OCI-LY1 (cell line): Measurements from ENCODE around the gene CHCHD3.

Experiments
- H2AFZ ChIP-seq: fragments of 200-600 bp; sonication (generic), shearing (Covaris generic); 2 replicates; pipeline ENCODE4 v1.6.0; 2014; ENCODE audit warnings: antibody characterized with exemption, mild to moderate bottlenecking, low read length
- H3F3A ChIP-seq: fragments of 200-600 bp; sonication (generic), shearing (Covaris generic); 2 replicates; pipeline ENCODE4 v1.6.0; 2014; ENCODE audit warnings: mild to moderate bottlenecking, antibody characterized with exemption, low read length, moderate library complexity; ENCODE audit not compliant: insufficient read depth
- H3K27ac ChIP-seq: fragments of 200-600 bp; sonication (generic); 2 replicates; pipeline ENCODE4 v1.5.1; 2014; ENCODE audit warnings: low read length, mixed run types, mild to moderate bottlenecking, low read depth; ENCODE audit not compliant: poor library complexity, severe bottlenecking
- H3K27me3 ChIP-seq: fragments of 200-600 bp; sonication (generic); 2 replicates; pipeline ENCODE4 v1.6.0; 2014; ENCODE audit warnings: antibody characterized with exemption, mild to moderate bottlenecking, low read length, moderate library complexity; ENCODE audit not compliant: insufficient read depth
- H3K36me3 ChIP-seq: fragments of 200-600 bp; sonication (generic); 2 replicates; pipeline ENCODE4 v1.6.1; 2014; ENCODE audit warnings: mild to moderate bottlenecking, antibody characterized with exemption, low read length, moderate library complexity, mixed read lengths; ENCODE audit not compliant: insufficient read depth
- H3K4me1 ChIP-seq: fragments of 200-600 bp; sonication (generic); 2 replicates; pipeline ENCODE4 v1.5.1; 2014; ENCODE audit warnings: mild to moderate bottlenecking, low read length, moderate library complexity; ENCODE audit not compliant: insufficient read depth, severe bottlenecking
- H3K4me2 ChIP-seq: fragments of 200-600 bp; sonication (generic), shearing (Covaris generic); 2 replicates; pipeline ENCODE4 v1.6.1; 2014; ENCODE audit warnings: low read length
- H3K4me3 ChIP-seq: fragments of 200-600 bp; sonication (generic); 2 replicates; pipeline ENCODE4 v1.5.1; 2014; ENCODE audit warnings: low read length, low read depth, mild to moderate bottlenecking, mixed read lengths; ENCODE audit not compliant: poor library complexity, severe bottlenecking
- H3K79me2 ChIP-seq: fragments of 200-600 bp; shearing (Covaris generic); 2 replicates; pipeline ENCODE4 v1.6.1; 2016; ENCODE audit warnings: mixed run types, low read length, mixed read lengths; ENCODE audit not compliant: insufficient read depth
- H3K9ac ChIP-seq: fragments of 200-600 bp; sonication (generic), shearing (Covaris generic); 2 replicates; pipeline ENCODE4 v1.6.1; 2014; ENCODE audit warnings: mild to moderate bottlenecking, low read length, mixed read lengths
- H3K9me2 ChIP-seq: fragments of 200-600 bp; sonication (generic), shearing (Covaris generic); 2 replicates; pipeline ENCODE4 v1.6.1; 2014; ENCODE audit warnings: low read depth, mild to moderate bottlenecking, low read length, mixed read lengths
- H3K9me3 ChIP-seq: fragments of 200-600 bp; shearing (Covaris generic); 2 replicates; pipeline ENCODE4 v1.6.1; 2014; ENCODE audit warnings: low read length, mixed read lengths
- H4K20me1 ChIP-seq: fragments of 200-600 bp; sonication (generic), shearing (Covaris generic); 2 replicates; pipeline ENCODE4 v1.6.0; 2016; ENCODE audit warnings: mild to moderate bottlenecking, low read length; ENCODE audit not compliant: insufficient read depth
- EZH2 ChIP-seq: fragments of 200-600 bp; sonication (generic), shearing (Covaris generic); IDR thresholded peaks from 2 replicates; pipeline ENCODE4 v1.8.0; 2017; ENCODE audit warnings: borderline replicate concordance, mixed run types, mild to moderate bottlenecking, antibody characterized with exemption, low read length, moderate library complexity, mixed read lengths
- TF ChIP-seq, protein P1 (sequence below): fragments of 200-600 bp; sonication (generic), shearing (Covaris generic); IDR thresholded peaks from 2 replicates; pipeline ENCODE4 v1.5.1; 2017; ENCODE audit warnings: mild to moderate bottlenecking, antibody characterized with exemption, low read length, moderate library complexity, mixed read lengths

The CHCHD3 gene

GRCh38 chr7:132777956-132778355 is 303.9 kb downstream of the CHCHD3 start:
- H3F3A ChIP-seq, result no peaks in the 10 kb centered on the region
- no peak overlapping the region for H3K27ac ChIP-seq
- no peak overlapping the region for H3K4me2 ChIP-seq
- no peak overlapping the region for H2AFZ ChIP-seq
- H3K9ac ChIP-seq, result no peak overlapping the region
- peaks cover 5% of the 10 kb centered on the region for H3K4me1 ChIP-seq
- H4K20me1 ChIP-seq, result no peaks in the 10 kb centered on the region
- no peak overlapping the region for H3K4me3 ChIP-seq
- no peaks in the 10 kb centered on the region for H3K27me3 ChIP-seq
- H3K9me2 ChIP-seq, result no peaks in the 10 kb centered on the region
- TF ChIP-seq EZH2, result no peak
- TF ChIP-seq, protein P1, sequence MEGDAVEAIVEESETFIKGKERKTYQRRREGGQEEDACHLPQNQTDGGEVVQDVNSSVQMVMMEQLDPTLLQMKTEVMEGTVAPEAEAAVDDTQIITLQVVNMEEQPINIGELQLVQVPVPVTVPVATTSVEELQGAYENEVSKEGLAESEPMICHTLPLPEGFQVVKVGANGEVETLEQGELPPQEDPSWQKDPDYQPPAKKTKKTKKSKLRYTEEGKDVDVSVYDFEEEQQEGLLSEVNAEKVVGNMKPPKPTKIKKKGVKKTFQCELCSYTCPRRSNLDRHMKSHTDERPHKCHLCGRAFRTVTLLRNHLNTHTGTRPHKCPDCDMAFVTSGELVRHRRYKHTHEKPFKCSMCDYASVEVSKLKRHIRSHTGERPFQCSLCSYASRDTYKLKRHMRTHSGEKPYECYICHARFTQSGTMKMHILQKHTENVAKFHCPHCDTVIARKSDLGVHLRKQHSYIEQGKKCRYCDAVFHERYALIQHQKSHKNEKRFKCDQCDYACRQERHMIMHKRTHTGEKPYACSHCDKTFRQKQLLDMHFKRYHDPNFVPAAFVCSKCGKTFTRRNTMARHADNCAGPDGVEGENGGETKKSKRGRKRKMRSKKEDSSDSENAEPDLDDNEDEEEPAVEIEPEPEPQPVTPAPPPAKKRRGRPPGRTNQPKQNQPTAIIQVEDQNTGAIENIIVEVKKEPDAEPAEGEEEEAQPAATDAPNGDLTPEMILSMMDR, result no peak
- no peaks in the 10 kb centered on the region for H3K36me3 ChIP-seq
- no peaks in the 10 kb centered on the region for H3K9me3 ChIP-seq
- no peaks in the 10 kb centered on the region for H3K79me2 ChIP-seq

DNA sequence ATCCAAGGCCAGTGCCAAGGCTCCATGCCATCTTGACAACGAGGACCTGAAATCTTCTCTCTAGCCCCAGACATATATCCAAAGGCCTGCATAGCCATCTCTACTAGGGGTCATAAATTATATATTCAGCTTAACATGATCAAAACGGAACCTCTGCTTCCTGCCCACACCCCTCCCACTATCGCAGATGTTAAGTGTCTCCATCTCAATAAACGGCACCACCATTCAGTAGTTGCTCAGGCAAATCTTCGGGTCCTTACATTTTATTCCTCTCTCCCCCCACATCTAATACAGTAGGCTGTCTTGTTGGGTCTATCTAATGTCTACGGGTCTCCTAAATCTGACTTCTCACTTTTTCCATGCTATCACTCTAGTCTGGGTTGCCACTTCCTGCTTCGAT is 304.5 kb downstream of the CHCHD3 start:
- no peaks in the 10 kb centered on the region for H3F3A ChIP-seq
- H3K4me2 ChIP-seq, result peak overlapping the region; percentile 20; the same call in 1 of the 2 replicates
- H4K20me1 ChIP-seq, result no peaks in the 10 kb centered on the region
- no peaks in the 10 kb centered on the region for H3K36me3 ChIP-seq
- TF ChIP-seq EZH2, result no peak
- TF ChIP-seq, protein P1, result no peak
- H3K9ac ChIP-seq, result no peak overlapping the region
- no peaks in the 10 kb centered on the region for H3K27me3 ChIP-seq
- no peaks in the 10 kb centered on the region for H3K79me2 ChIP-seq
- H3K27ac ChIP-seq, result no peak overlapping the region
- H3K4me1 ChIP-seq, result peaks cover 5% of the 10 kb centered on the region
- no peaks in the 10 kb centered on the region for H3K9me3 ChIP-seq
- no peak overlapping the region for H3K4me3 ChIP-seq
- H2AFZ ChIP-seq, result no peak overlapping the region
- H3K9me2 ChIP-seq, result no peaks in the 10 kb centered on the region

- TF ChIP-seq, protein P1, result no peak
- TF ChIP-seq EZH2, result no peak
- H2AFZ ChIP-seq, result no peak overlapping the region
These were observed 305.8 kb downstream of the CHCHD3 start for GRCh38 chr7:132776048-132776620.

More at GRCh38 chr7:132776048-132776620, 305.8 kb downstream of the CHCHD3 start:
- Histone ChIP-seq H3K4me1 (peaks cover 12% of the 10 kb centered on the region), H3K4me2 (no peak overlapping the region), H4K20me1 (no peaks in the 10 kb centered on the region), H3K27ac (no peak overlapping the region), H3K4me3 (no peak overlapping the region), H3K27me3 (no peaks in the 10 kb centered on the region), H3K9me3 (no peaks in the 10 kb centered on the region), H3K79me2 (no peaks in the 10 kb centered on the region), H3K9me2 (no peaks in the 10 kb centered on the region), H3K36me3 (no peaks in the 10 kb centered on the region), H3F3A (no peaks in the 10 kb centered on the region), H3K9ac (no peak overlapping the region)
